GM18508 (cell line): ENCODE data around the gene MMP13.
"Not testable (repeated sequence)": the region's sequence is repeated elsewhere in the genome, so short reads cannot be mapped to it uniquely, and the experiment has no call there.

Source experiments
- ATAC-seq: cut with Tn5 transposase; IDR thresholded peaks from one replicate; pipeline ENCODE4 v1.9.1; 2021; ENCODE audit warnings: moderate number of reproducible peaks; ENCODE audit not compliant: insufficient read depth, unreplicated experiment

MMP13 gene

GRCh38 chr11:102955624-102956023 lies at the start of gene MMP13:
TSS of gene MMP13 (minus strand) at chr11:102955732. CDS start at chr11:102955705, 27 bp downstream.
- no peak for ATAC-seq

GRCh38 chr11:103004234-103004633 lies 48.7 kb upstream of the MMP13 start:
- not testable (repeated sequence) for ATAC-seq

DNA sequence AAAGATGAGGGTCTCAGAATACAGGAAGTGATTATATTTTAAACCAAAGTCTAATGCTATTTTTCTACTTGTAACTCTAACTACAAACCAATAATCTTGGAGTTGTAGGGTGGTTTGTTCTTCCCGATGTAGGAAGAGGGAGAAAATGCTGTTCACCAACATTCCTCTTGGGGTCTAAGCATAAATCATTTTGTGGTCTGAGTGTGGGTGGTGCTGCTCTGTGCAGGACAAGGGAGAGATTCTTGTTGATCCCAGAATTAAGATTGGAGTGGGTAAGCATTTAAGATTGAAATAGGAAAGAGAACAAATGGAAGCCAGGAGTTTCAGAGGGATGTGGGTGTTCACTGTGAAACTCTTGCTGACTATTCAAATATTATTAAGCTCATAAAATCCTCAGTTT lies 38.6 kb upstream of the MMP13 start:
- no peak for ATAC-seq

DNA sequence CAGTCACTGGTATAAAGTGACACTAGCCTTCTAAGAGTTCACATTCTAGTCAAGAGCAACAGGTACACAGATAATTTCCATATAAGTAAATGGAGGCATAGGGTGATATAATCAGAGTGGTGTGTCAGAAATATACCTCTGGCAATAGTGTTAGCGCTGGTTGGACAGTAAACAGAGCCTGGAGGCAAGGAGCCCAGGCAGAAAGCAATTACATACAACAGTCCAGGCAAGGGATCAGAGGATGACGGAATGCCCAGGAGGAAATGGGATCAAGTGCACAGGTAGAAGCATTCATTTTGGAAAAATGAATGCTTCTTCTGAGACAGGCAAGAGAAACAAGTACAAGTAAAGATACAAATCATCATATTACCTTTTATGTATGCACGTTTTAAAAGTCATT lies 36.2 kb upstream of the MMP13 start:
- no peak for ATAC-seq

- ATAC-seq: no peak
These were observed 34.6 kb upstream of the MMP13 start for GRCh38 chr11:102990145-102990544.

- no peak for ATAC-seq
These were observed 34.0 kb upstream of the MMP13 start for GRCh38 chr11:102989379-102990047.

GRCh38 chr11:102986815-102987214 lies 31.3 kb upstream of the MMP13 start:
- no peak for ATAC-seq

DNA sequence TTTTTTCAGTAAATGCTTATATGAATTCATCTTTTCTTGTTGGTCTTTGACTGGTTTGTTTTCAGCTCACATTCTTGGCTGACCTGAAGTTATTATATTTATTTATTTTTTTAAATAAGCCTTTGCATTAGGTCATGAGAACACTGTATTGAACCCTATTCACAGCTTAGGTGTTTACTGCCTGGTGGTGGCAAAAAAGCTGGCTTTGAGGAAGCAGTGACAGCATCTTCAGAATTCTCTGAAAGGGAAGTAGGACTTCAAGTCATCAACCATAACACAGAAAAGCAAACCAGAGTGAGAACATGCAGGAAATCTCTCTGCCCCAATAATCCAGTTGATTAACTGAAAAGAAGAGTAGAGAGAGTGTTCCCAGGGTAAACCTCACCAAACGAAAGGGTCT lies 30.3 kb upstream of the MMP13 start:
- no peak for ATAC-seq

DNA sequence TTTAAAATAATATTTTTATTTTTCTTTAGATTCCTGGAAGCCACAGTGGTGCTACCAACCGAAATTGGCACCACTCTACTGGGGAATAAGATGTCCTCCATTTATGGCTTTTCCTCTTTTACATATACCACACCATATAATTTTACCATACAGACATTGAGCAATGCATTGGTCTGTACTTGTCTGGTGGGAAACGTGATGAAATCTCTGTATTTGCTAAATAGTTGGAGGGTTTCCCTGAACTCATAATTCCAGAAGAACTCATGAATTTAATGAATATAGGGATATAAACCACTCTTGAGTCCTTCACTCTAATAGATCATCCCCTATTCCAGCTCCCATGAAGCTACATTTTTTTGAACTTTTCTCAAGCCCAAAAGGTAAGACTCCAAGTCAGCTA lies 28.0 kb upstream of the MMP13 start:
- no peak for ATAC-seq

GRCh38 chr11:102981324-102981910 lies 25.9 kb upstream of the MMP13 start:
- ATAC-seq: peak; percentile 74

GRCh38 chr11:102974552-102975280 lies 19.2 kb upstream of the MMP13 start:
- ATAC-seq: no peak

DNA sequence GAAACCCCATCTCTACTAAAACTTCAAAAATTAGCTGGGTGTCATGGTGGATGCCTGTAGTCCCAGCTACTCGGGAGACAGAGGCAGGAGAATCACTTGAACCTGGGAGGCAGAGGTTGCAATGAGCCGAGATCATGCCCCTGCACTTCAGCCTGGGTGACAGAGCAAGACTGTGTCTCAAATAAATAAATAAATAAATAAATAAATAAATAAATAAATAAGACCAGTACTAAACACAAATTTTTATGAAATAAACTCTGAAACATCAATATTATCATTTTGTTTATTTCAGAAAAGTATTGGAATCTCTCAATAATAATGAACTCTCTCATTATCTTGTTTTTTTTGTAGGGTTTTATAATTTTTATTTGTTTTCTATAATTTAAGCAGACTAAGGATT lies 18.2 kb upstream of the MMP13 start:
- ATAC-seq: not testable (repeated sequence)

GRCh38 chr11:102972853-102973252 lies 17.3 kb upstream of the MMP13 start:
- ATAC-seq: no peak

DNA sequence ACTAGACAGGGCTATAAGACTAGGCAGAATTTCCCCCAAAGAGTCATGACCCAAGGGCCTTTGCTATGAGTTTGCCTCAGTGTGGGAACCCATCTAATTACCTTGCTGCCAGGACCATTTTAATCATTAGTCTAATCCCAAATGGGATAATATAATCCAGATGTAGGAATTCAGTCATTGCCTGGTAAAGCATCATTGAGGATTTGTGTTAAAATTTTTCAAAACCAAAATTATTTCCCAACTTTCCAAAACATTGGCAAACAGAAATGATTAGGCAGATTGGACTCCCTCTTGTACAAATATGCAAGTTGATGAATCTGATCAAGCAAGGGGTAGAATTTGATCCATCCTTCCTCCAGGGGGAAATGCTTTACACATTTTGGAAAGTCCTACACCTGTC lies 16.2 kb upstream of the MMP13 start:
- ATAC-seq: no peak

DNA sequence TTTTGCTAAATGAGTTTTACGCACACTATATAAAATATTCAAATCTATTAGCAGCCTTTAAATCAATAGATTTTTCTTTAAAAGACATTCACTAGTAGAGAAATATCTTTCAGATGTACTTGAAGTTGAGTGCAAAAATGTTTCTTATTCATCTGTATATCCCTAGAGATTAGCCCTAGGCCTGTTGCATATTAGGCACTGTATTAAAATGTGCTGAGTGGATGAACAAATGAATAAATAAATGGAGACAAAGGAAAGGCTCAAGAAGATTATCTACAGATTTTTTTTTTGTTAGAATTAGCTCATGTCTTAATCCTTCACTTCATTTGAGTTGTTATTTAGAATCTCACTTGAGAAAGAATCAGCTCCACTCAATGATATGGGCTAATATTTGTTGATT lies 12.0 kb upstream of the MMP13 start:
- ATAC-seq: no peak

GRCh38 chr11:102966011-102966410 lies 10.5 kb upstream of the MMP13 start:
- ATAC-seq: no peak

DNA sequence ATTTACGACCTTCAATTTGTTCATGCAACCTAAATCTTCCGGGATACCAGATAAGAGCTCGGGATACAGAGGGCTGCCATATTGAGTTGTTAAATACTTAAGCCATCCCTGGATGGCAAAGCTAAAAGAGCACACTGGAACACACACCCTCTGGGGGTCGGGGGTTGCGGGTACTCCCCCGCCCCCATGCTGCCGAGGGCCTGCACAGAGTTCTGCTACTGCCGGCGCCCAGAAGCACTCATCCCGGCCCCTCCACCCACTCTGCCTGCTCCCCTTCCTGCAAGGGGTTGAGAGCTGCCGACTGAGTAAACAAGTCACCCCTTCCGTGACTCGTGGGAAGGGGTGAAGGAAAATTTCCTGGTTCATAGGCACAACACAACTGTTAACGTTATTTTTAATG lies 9.3 kb upstream of the MMP13 start:
- no peak for ATAC-seq

- no peak for ATAC-seq
These were observed 2.4 kb upstream of the MMP13 start for GRCh38 chr11:102957953-102958352.

DNA sequence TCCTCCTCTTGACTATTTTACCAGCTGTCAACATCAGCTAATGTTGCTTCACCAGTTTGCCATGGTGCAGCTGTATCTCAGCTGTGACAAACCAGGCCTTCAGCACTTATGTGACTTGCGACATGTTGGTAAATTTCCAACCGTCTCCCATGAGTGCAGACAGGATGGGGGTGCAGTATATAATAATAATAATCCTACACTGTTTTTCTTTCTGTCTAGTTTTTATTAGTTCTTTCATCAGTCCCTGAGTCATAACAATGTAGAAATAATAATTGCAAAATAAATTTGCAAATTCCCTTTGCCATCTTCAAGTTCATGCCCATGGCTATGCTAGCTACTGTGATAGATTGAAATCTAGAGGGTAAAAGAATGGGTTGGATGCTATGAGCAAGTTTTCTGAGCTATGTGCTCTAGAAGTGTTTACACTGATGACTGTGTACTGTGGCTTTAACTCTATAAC lies 4.9 kb downstream of the MMP13 start:
- ATAC-seq: no peak

GRCh38 chr11:102946237-102946636 lies 9.3 kb downstream of the MMP13 start:
- no peak for ATAC-seq
